ENCODE results near the gene SPARC.
"Not testable (repeated sequence)": the region's sequence is repeated elsewhere in the genome, so short reads cannot be mapped to it uniquely, and the experiment has no call there.

Gene SPARC

DNA sequence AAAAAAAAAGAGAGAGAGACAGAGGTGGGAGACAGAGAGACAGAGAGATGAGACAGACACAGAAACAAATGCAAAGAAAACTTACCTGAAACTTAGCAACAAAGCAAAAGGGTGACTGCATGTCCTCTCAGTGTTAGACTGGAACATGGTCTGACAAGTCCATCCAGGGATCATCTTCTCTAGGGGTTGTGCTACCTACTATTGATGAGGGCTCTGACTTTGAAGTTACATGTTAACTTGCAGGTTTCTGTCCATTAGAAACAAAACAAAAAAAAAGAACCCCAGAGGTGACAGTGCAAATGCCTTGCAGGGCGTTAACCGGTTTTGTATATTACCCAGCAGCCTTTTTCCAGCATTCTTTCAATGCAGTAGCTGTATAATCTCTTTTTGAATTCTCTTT lies 13.6 kb upstream of the SPARC start:
- TF ChIP-seq POLR2AphosphoS5 (IDR thresholded peaks at IDR 0.05; ENCODE audit: low read depth) (no peak), REST (IDR thresholded peaks at IDR 0.05; ENCODE audit: insufficient replicate concordance, low read depth) (no peak), SPI1 (IDR thresholded peaks at IDR 0.05; ENCODE audit: borderline replicate concordance, low read depth) (no peak), GABPA (IDR thresholded peaks at IDR 0.05; ENCODE audit: low read depth) (no peak)
- TF ChIP-seq, protein P1, sequence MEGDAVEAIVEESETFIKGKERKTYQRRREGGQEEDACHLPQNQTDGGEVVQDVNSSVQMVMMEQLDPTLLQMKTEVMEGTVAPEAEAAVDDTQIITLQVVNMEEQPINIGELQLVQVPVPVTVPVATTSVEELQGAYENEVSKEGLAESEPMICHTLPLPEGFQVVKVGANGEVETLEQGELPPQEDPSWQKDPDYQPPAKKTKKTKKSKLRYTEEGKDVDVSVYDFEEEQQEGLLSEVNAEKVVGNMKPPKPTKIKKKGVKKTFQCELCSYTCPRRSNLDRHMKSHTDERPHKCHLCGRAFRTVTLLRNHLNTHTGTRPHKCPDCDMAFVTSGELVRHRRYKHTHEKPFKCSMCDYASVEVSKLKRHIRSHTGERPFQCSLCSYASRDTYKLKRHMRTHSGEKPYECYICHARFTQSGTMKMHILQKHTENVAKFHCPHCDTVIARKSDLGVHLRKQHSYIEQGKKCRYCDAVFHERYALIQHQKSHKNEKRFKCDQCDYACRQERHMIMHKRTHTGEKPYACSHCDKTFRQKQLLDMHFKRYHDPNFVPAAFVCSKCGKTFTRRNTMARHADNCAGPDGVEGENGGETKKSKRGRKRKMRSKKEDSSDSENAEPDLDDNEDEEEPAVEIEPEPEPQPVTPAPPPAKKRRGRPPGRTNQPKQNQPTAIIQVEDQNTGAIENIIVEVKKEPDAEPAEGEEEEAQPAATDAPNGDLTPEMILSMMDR (IDR thresholded peaks at IDR 0.05; ENCODE audit: insufficient read depth, low read length) = no peak
- no peak for DNase-seq (ENCODE audit: low read depth in 1 of 2, low spot score in 1 of 2)
- Histone ChIP-seq H3K27me3 (ENCODE audit: insufficient read depth, poor library complexity, severe bottlenecking) (no peaks in the 10 kb centered on the region), H3K27ac (replicated peaks) (no peak overlapping the region), H3K4me3 (replicated peaks; ENCODE audit: insufficient read depth, low read length) (no peak overlapping the region)

DNA sequence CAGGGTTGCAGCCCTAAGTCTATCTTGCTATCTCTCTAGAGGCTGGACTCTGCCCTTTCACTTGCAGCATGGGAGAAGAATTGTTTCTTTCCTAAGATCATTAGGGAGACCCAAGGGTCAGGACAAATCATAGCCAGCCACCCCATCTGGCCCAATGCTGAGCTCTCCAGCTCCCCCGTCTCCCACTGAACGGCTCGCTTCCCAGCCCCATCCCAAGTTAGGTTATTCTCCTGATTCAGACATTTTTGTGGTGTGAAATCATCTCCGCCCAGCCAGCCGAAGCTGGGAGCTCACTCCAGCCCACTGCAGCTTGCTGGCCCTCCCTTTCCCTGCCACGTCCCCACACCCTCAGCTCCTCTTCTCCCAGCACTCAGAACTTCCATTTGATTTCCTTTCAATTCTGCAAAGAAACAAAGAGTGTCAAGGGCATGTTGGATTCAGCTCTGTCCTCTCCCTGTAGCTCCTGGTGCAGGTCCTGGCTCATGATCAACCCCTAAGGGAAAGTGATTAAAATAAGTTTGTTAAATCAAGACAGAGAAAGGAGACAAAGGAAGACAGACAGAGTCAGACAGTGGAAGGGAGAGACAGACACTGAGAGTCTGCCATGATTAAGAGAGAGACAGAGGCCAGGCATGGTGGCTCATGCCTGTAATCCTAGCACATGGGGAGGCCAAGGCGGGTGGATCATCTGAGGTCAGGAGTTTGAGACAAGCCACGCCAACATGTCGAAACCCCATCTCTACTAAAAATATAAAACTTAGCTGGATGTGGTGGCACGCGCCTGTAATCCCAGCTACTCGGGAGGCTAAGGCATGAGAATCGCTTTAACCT lies 12.6 kb upstream of the SPARC start:
- Histone ChIP-seq H3K27me3 (ENCODE audit: insufficient read depth, poor library complexity, severe bottlenecking) (no peaks in the 10 kb centered on the region), H3K27ac (replicated peaks) (no peak overlapping the region), H3K4me3 (replicated peaks; ENCODE audit: insufficient read depth, low read length) (no peak overlapping the region)
- DNase-seq (ENCODE audit: low read depth in 1 of 2, low spot score in 1 of 2) = no peak
- TF ChIP-seq REST (IDR thresholded peaks at IDR 0.05; ENCODE audit: insufficient replicate concordance, low read depth) (no peak), POLR2AphosphoS5 (IDR thresholded peaks at IDR 0.05; ENCODE audit: low read depth) (no peak), GABPA (IDR thresholded peaks at IDR 0.05; ENCODE audit: low read depth) (no peak), SPI1 (IDR thresholded peaks at IDR 0.05; ENCODE audit: borderline replicate concordance, low read depth) (no peak)
- TF ChIP-seq, protein P1 (IDR thresholded peaks at IDR 0.05; ENCODE audit: insufficient read depth, low read length) = no peak

DNA sequence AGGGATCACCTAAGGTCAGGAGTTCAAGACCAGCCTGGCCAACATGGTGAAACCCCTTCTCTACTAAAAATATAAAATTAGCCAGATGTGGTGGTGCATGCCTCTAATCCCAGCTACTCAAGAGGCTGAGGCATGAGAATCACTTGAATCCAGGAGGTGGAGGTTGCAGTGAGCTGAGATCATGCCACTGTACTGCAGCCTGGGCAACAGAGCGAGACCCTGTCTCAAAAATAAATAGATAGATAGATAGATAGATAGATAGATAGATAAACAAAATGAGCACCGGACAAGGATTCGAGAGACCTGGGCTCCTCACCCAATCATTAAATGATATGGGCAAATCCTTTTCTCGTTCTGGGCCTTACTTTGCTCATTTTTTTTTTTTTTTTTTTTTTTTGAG lies 11.4 kb upstream of the SPARC start:
- not testable (repeated sequence) for H3K4me3 ChIP-seq (replicated peaks; ENCODE audit: insufficient read depth, low read length); H3K27me3 ChIP-seq (ENCODE audit: insufficient read depth, poor library complexity, severe bottlenecking); DNase-seq (ENCODE audit: low read depth in 1 of 2, low spot score in 1 of 2); H3K27ac ChIP-seq (replicated peaks)

DNA sequence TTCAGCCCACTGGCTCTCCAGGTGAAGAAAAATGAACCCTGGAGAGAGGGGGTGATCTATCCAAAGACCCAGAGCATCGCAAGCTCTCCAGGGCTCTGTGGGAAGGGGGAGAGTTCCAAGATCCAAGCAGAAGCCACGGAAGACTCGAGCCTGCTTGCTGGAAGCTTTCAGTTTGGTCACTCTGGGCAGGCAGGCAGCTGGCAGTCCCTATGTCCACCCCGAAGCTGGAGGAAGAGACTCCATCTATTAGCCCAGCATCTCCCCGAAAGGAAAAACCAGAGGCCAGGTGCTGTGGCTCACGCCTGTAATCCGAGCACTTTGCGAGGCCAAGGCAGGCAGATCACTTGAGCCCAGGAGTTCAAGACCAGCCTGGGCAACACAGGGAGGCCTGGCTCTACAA lies 10.7 kb upstream of the SPARC start:
- Histone ChIP-seq H3K27me3 (ENCODE audit: insufficient read depth, poor library complexity, severe bottlenecking) (no peaks in the 10 kb centered on the region), H3K4me3 (replicated peaks; ENCODE audit: insufficient read depth, low read length) (no peak overlapping the region), H3K27ac (replicated peaks) (no peak overlapping the region)
- no peak for DNase-seq (ENCODE audit: low read depth in 1 of 2, low spot score in 1 of 2)
- TF ChIP-seq SPI1 (IDR thresholded peaks at IDR 0.05; ENCODE audit: borderline replicate concordance, low read depth) (no peak), GABPA (IDR thresholded peaks at IDR 0.05; ENCODE audit: low read depth) (no peak), REST (IDR thresholded peaks at IDR 0.05; ENCODE audit: insufficient replicate concordance, low read depth) (no peak), POLR2AphosphoS5 (IDR thresholded peaks at IDR 0.05; ENCODE audit: low read depth) (no peak)

All from HL-60 (cell line).